H1 (cell line): ENCODE results near the gene PLXND1. TPM values are rescaled to one million over a fixed set of nuclear protein-coding genes. Genes with fewer than 3 reads are reported as not detected.

Experiments used
- GTF2F1 ChIP-seq: IDR thresholded peaks from 2 replicates; pipeline ENCODE4 v1.6.1; 2012; ENCODE audit warnings: low read depth, low read length, improper control_type of control experiment, borderline replicate concordance
- JUN ChIP-seq: IDR thresholded peaks from 2 replicates; pipeline ENCODE4 v1.6.1; 2011; ENCODE audit warnings: low read depth, mild to moderate bottlenecking, improper control_type of control experiment, low read length
- polyA plus RNA-seq, 7 experiments: library from polyadenylated mRNA; depleted of rRNA in 3 of 7; stranded (reverse) in 5 of 7; unstranded in 2 of 7; fragments of >200 nt in 5 of 7; fragments of 200-250 nt in 2 of 7; gene quantifications; 1 replicate in 5 of 7; 2 replicates in 1 of 7; 4 replicates in 1 of 7; pipeline versions ENCODE4 v1.2.1 to v1.2.3, GENCODE V29; 2011 to 2013; ENCODE audit warnings: missing spikeins in 2 of 7, mixed read lengths in 2 of 7
- total RNA-seq: library from RNA; stranded (reverse); fragmentation: NEBNext Ultra II Directional; extraction: Animal tissue kit (Norgen Biotek cat#: 25700); gene quantifications from 2 replicates; pipeline ENCODE4 v1.2.1, GENCODE V29; 2021
- TF ChIP-seq, protein P1 (sequence below): IDR thresholded peaks from 2 replicates; pipeline ENCODE4 v1.6.1; 2011; ENCODE audit warnings: low read length, improper control_type of control experiment

PLXND1 gene
- total and polyA plus RNA-seq, 2 of the 8 experiments (the other 6 are each of a cell fraction or from before 2014, with no cell fraction given) = 17.7 to 66.4 TPM

GRCh38 chr3:129618186-129618820 is 11.8 kb upstream of the PLXND1 start (continued):
- TF ChIP-seq GTF2F1 (no peak), JUN (no peak)
- TF ChIP-seq, protein P1, sequence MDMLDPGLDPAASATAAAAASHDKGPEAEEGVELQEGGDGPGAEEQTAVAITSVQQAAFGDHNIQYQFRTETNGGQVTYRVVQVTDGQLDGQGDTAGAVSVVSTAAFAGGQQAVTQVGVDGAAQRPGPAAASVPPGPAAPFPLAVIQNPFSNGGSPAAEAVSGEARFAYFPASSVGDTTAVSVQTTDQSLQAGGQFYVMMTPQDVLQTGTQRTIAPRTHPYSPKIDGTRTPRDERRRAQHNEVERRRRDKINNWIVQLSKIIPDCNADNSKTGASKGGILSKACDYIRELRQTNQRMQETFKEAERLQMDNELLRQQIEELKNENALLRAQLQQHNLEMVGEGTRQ = no peak
- TF ChIP-seq, all 59 proteins: peak for 0
